NB4 (cell line): ENCODE data around the gene PLAAT2.

ENCODE experiments used
- MYC ChIP-seq: IDR thresholded peaks from 2 replicates; pipeline ENCODE4 v1.6.1; 2011; ENCODE audit warnings: low read depth, low read length
- POLR2A ChIP-seq: IDR thresholded peaks from 2 replicates; pipeline ENCODE4 v1.6.1; 2011; ENCODE audit warnings: mild to moderate bottlenecking; ENCODE audit not compliant: insufficient read length; ENCODE audit errors: extremely low read depth
- TF ChIP-seq, protein P1 (sequence below): IDR thresholded peaks from one replicate; pipeline ENCODE4 v1.5.1; 2012; ENCODE audit warnings: low read depth, low read length
- TF ChIP-seq, protein P2 (sequence below): IDR thresholded peaks from 2 replicates; pipeline ENCODE4 v1.6.1; 2011; ENCODE audit warnings: low read depth, low read length

DNA sequence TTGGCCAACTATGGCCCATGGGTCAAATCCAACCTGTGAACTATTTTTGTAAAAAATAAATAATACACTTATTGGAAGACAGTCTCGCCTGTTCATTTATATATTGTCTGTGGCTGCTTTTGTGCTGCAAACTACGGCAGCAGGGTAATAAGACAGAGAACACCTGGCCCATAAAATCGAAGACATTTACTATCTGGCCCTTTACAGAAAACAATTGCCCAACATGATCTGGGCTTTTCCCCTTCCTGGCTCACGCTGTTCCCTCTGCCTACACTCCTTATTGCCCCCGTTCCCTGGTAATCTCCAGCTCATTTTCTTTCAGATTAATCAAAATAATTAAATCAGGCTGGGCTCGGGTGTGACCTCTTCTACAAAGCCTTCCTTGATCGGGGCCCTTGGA is 5.6 kb downstream of the PLAAT2 start:
- TF ChIP-seq, protein P1, sequence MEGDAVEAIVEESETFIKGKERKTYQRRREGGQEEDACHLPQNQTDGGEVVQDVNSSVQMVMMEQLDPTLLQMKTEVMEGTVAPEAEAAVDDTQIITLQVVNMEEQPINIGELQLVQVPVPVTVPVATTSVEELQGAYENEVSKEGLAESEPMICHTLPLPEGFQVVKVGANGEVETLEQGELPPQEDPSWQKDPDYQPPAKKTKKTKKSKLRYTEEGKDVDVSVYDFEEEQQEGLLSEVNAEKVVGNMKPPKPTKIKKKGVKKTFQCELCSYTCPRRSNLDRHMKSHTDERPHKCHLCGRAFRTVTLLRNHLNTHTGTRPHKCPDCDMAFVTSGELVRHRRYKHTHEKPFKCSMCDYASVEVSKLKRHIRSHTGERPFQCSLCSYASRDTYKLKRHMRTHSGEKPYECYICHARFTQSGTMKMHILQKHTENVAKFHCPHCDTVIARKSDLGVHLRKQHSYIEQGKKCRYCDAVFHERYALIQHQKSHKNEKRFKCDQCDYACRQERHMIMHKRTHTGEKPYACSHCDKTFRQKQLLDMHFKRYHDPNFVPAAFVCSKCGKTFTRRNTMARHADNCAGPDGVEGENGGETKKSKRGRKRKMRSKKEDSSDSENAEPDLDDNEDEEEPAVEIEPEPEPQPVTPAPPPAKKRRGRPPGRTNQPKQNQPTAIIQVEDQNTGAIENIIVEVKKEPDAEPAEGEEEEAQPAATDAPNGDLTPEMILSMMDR, result no peak
- no peak for TF ChIP-seq POLR2A
- TF ChIP-seq, protein P2, sequence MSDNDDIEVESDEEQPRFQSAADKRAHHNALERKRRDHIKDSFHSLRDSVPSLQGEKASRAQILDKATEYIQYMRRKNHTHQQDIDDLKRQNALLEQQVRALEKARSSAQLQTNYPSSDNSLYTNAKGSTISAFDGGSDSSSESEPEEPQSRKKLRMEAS, result no peak
- TF ChIP-seq MYC, result no peak
